ENCODE data around the gene PLEK2. TPM values are rescaled to one million over a fixed set of nuclear protein-coding genes. Genes with fewer than 3 reads are reported as not detected.

PLEK2 gene
- total and polyA plus RNA-seq, 2 of the 13 experiments (the other 11 are each of a cell fraction or from before 2014, with no cell fraction given): 0.26 to 1.5 TPM

GRCh38 chr14:67359775-67360469, 52.0 kb downstream of the PLEK2 start, which contains the start of the genes ATP6V1D and EIF2S1 (continued):
- TF ChIP-seq JDP2 (CRISPR knock-in tag; IDR thresholded peaks at IDR 0.05; ENCODE audit: borderline replicate concordance) (no peak), ZNF75D (CRISPR knock-in tag; IDR thresholded peaks at IDR 0.05; ENCODE audit: borderline replicate concordance) (no peak), ZNF260 (CRISPR knock-in tag; IDR thresholded peaks at IDR 0.05; ENCODE audit: borderline replicate concordance, low read depth) (no peak), ZNF615 (CRISPR knock-in tag; IDR thresholded peaks at IDR 0.05; ENCODE audit: borderline replicate concordance) (no peak), ZNF768 (CRISPR knock-in tag; IDR thresholded peaks at IDR 0.05) (0 out of 2 replicates have a peak, but pooled peaks have one; percentile 13), SCMH1 (CRISPR knock-in tag; IDR thresholded peaks at IDR 0.05; ENCODE audit: borderline replicate concordance) (no peak), ZNF468 (CRISPR knock-in tag; IDR thresholded peaks at IDR 0.05) (no peak), BHLHE40 (IDR thresholded peaks at IDR 0.05; ENCODE audit: low read length) (peak; percentile 93), ZHX2 (IDR thresholded peaks at IDR 0.05; ENCODE audit: low read depth) (peak; percentile 71; the same call in 1 of the 2 replicates), ZHX2 (CRISPR knock-in tag; IDR thresholded peaks at IDR 0.05; ENCODE audit: borderline replicate concordance) (no peak), PHF20 (CRISPR knock-in tag; IDR thresholded peaks at IDR 0.05) (peak; percentile 96), AGO1 (IDR thresholded peaks at IDR 0.05; ENCODE audit: low read depth, low read length, poor library complexity, severe bottlenecking) (no peak), TEAD3 (CRISPR knock-in tag; optimal IDR thresholded peaks at IDR 0.05; ENCODE audit: borderline replicate concordance) (peak; percentile 43), BATF2 (CRISPR knock-in tag; IDR thresholded peaks at IDR 0.05) (no peak), HMG20A (CRISPR knock-in tag; IDR thresholded peaks at IDR 0.05; ENCODE audit: borderline replicate concordance) (no peak), HOXA5 (CRISPR knock-in tag; IDR thresholded peaks at IDR 0.05) (0 out of 2 replicates have a peak, but pooled peaks have one; percentile 71), ZKSCAN8 (CRISPR knock-in tag; IDR thresholded peaks at IDR 0.05; ENCODE audit: borderline replicate concordance) (0 out of 2 replicates have a peak, but pooled peaks have one; percentile 2), ZNF569 (CRISPR knock-in tag; IDR thresholded peaks at IDR 0.05; ENCODE audit: borderline replicate concordance) (no peak), MAX (IDR thresholded peaks at IDR 0.05) (peak; percentile 86), SMAD3 (CRISPR knock-in tag; IDR thresholded peaks at IDR 0.05) (peak; percentile 20; the same call in 1 of the 2 replicates)
- TF ChIP-seq, protein P1, sequence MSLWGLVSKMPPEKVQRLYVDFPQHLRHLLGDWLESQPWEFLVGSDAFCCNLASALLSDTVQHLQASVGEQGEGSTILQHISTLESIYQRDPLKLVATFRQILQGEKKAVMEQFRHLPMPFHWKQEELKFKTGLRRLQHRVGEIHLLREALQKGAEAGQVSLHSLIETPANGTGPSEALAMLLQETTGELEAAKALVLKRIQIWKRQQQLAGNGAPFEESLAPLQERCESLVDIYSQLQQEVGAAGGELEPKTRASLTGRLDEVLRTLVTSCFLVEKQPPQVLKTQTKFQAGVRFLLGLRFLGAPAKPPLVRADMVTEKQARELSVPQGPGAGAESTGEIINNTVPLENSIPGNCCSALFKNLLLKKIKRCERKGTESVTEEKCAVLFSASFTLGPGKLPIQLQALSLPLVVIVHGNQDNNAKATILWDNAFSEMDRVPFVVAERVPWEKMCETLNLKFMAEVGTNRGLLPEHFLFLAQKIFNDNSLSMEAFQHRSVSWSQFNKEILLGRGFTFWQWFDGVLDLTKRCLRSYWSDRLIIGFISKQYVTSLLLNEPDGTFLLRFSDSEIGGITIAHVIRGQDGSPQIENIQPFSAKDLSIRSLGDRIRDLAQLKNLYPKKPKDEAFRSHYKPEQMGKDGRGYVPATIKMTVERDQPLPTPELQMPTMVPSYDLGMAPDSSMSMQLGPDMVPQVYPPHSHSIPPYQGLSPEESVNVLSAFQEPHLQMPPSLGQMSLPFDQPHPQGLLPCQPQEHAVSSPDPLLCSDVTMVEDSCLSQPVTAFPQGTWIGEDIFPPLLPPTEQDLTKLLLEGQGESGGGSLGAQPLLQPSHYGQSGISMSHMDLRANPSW (CRISPR knock-in tag; IDR thresholded peaks at IDR 0.05; ENCODE audit: borderline replicate concordance): peak; percentile 81; the same call in 1 of the 2 replicates
